ENCODE measurements around the gene BRSK2.

The BRSK2 gene

DNA sequence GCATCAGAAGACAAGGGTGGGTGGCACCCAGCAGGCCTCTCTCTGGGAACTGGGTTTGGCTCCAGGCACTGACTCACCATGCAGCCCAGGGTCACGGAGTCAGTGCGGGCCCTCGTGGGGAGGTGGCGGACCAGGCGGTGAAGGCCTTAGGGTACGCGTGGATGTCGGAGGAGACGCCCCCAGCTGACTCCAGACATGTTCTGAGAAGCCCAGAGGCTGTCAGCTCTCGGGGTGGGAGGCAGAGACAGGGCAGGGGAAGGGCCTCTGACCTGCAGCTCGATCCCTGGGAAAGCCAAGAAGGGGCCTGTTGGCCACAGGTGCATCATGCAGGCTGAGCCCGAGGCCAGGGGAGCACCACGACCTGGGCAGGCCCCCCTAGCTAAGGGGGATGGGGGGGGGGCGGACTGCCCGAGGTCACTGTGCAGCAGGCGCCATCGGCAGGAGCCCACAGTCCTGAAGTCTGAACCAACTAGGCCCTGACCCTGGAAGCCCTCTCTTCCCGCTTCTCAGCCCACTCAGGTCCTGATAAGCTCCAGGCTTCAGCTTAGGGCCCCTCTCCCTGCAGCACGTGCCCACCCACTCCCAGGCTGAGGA lies 78.8 kb downstream of the BRSK2 start:
- DNase-seq (ENCODE audit: low read depth in 2 of 2) = no peak

DNA sequence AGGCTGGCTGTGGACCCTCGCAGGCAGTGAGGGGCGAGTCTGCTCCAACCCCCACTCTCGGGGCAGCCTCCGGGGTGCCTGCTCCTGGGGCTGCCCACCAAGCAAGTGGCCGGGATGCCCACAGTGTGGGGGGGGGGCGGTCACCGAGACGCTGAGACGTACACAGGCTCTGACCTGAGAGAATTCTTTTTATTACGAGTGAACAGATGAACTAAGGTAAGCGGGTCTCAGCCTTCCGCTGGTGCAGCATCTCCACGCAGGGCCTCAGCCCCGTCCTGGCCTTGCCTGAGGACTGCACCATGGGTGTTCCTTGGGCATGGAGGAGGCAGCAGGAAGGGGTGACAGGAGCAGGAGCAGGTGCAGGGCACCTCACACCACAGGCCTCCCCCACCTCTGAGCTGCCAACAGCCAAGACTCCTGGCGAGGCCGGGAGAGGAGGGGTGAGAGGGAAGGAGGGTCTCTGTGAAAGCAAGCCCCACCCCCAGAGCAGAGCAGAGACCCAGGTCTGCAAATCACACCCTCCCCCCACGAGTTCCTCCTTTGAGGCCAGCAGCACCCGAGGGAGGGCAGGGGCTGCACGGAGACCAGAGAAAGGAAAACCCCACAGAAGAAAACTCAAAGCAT lies 79.7 kb downstream of the BRSK2 start:
- DNase-seq (ENCODE audit: low read depth in 2 of 2) = no peak

DNA sequence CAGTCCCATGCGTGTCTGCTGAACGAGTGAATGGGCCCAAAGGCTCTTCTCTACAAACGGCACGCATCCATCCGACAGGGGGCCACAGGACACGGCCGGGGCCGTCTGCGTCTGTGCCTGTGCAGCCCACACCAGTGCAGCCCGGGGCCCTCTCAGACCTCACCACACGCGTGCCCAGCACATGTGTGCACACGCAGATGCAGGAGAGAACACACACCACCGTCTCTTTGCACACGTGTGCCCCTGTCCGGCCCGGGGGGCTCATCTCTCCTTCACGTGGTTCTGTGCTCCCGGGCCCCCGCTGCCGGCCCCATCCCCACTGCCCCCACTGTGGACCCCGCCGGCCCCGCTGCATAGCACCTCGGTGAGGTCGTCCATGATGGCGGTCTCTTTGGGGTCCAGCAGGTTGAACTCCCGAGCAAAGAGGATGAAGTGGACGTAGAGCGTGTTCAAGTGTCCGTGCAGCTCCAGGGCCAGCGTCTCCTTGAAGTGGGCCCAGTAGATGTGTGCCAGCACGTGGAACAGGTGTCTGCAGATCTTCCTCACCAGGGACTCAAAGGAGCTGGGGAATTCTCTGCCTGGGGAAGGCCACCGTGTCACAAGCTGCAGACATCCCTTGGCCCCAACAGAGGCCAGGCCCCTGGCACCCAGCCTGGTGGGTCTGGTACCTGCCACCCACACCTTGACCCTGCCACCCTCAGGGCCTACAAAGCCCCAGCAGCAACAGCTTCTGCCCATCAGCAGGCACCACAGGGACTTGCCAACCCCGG lies 80.4 kb downstream of the BRSK2 start:
- DNase-seq (ENCODE audit: low read depth in 2 of 2) = no peak

DNA sequence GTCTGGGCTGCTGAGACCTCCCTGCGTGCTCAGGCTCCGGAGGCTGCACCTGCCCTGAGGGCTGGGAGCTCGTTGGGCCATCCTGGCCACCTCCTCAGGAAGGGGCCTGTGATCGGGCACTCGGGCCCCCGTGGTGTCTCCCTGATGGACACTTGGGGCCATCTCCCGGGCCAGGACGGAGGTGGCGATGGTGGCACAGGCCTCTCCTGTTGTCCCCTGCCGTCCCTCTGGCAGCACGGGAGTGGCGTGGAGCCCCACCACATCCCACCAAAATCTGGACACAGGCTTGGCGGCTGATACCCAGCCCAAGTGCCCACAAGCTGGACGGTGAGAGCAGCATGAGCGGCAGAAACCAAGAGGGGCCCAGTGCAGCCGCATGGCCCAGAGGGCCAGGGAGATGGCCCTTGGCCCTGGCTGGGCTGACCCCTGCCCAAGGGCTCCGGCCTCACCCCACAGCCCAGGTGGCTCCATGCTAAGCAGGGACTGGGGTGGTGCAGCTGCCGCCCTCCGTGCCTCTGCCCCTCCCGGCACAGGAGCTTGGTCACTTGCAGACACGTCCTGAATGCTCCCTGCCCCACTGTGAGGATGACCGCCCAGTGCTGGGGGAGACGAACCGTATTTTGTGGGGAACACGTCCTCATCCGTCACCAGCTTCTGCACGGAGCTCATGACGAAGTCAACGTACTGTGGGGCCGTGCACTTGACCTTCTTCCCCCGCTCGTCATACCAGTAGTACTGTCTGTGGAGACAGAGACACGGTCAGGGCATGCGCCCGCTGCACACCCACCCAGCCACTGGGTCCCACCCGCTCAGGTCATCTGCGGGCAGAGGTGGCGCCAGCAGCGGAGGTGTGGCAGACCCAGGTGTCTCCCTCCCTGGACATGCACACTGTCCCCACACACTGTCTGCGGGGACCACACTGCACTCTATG lies 81.2 kb downstream of the BRSK2 start:
- DNase-seq (ENCODE audit: low read depth in 2 of 2) = no peak

DNA sequence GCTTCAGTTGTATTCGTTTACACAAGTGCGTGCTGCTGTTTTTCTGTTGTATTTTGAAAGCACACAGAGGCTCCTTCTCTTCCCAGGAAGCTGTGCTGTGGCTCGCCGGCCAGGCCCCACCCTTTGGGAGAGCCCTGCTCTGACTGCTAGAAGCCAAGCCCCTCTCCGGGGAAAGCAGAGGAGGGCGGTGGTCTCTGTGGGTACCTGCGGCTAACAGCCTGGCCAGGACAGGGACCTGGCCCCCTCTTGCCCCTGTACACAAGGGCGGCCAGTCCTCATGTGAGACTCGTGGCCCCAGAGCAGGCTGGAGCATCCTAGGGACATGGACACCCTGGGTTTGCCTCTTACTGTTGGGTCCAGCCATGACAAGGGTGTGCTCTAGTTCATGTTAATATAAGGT lies 82.0 kb downstream of the BRSK2 start:
- DNase-seq (ENCODE audit: low read depth in 2 of 2) = no peak

DNA sequence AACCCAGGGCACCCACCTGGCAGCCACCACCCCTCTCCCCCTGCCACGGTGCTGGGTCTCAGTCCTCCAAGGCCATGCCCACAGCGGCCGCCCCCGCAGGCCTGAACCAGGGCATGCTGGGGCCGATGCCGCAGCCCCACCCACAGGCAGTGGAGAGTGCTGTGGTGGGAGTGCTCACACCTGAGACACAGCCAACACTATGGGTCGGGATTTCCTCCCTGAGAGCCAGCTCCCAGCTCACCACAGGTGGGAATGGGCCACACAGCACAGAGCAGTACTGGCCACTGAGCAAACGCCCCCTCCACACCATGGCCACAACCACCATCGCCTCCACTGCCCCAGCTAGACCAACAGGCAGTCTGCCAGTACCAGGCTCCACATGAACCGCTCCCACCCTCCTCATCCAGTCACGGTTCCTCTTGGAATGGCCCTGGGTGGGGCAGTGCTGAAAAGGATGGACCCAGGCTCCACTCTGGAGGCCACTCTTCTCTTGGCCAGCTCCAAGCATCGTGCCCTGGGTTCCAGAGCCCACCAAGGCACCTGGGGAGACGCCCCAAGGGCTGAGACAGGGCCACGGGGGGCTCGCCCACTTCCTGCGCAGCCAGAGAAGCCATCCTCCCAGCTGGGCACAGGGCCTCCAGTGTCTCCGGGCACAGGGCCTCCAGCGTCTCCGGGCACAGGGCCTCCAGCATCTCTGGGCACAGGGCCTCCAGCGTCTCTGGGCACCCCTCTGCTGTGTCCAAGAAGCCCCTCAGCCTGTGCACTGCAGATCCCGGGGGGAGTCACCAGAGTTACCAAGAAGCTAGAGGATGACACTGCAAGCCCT lies 82.7 kb downstream of the BRSK2 start:
- no peak for DNase-seq (ENCODE audit: low read depth in 2 of 2)

DNA sequence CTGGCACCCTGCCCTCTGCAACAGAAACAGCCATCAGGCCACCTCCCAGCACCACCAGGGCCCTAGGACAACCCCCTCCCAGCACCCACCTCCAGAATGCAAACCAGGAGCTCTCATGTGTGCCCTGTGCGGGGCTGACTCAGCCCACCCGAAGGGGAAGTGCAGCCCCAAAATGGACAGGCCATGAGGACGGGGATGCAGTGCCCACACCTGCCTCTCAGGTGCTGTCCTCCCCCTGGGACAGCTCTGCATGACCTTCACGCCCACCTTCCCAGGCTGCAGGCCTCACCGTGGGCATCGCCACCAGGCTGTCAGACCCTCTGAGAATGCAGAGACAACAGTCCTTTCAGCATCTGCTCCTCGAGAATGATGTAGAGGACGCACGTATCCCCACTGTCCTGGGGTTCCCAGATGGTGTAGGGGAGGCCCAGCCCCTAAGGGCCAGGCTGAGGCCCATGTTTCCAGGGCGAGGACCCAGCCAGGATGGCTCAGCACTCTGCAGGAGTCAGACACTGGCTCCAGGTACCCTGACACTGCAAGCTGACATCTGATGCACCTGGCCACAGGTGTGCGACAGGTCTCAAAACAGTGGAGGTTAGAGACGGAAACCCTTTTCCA lies 83.4 kb downstream of the BRSK2 start:
- DNase-seq (ENCODE audit: low read depth in 2 of 2) = no peak

DNA sequence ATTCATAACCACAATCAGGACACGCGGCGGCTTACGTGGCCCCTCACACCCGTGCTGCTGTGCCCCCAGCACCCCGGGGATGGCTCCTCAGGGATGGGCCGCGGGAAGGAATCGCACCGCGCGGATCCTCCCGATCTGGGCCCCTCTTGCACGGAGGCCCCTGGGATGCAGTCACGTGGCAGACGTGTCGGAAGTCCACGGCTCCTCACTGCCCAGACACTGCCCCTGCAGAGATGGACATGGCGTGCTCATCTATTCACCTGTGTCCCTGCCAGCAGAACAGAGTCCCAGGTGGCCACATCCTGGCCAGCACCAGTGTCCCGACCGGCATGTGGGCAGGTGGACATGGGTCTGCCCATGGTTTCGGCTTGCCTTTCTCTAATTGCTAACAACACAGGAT lies 84.1 kb downstream of the BRSK2 start:
- DNase-seq (ENCODE audit: low read depth in 2 of 2) = no peak

DNA sequence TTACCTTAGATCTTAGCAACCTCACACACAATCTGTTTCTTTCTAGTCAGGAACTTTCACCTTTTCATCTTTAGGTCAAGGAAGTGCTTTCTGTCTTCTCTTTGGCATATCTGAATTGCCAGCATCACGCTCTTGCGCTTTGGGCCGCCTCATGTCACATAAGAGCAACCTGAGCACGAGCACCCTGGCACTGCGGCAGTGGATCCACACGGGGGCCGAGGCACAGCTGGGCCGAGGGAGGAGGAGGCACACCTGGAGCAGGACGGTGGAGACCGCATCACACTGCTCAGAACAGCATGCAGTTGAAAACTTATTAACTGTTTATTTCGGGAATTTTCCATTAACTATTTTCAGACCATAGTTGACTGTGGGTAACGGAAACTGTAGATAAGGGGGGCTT lies 86.1 kb downstream of the BRSK2 start:
- no peak for DNase-seq (ENCODE audit: low read depth in 2 of 2)

DNA sequence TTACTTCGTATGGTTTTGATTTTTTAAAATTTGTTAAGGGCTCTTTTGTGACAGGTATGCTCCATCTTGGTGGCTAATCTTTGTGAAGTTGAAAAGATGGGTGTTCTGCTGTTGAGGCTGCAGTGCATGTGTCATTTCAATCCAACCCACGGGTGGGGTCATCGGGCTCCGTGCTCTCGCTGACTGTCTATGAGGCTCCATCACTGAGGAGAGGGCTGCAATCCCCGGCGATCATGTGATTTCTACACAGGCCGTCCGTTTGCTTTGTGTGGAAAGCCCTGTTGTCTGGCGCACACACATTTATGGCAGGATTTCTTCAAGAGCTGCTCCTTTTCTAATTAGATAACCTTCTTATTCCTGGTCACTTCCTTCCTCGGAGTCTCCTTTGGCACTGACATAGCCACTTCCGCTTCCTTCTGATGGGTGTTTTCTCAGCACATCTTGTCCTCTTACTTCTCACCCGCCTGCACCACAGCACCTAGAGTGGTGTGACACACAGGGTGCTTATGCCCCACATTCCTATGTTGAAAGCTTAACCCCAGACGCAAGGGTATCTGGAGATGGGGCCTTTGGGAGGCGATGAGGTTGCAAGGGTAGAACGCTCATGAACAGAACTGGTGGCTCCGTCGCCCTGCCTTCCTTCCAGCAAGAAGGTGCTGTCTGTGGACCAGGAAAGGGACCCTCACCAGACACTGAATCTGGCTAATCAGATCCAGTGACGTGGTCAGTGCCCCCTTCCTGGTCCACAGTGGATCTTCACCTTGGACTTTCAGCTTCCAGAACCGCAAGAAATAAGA lies 87.4 kb downstream of the BRSK2 start:
- DNase-seq (ENCODE audit: low read depth in 2 of 2) = no peak

DNA sequence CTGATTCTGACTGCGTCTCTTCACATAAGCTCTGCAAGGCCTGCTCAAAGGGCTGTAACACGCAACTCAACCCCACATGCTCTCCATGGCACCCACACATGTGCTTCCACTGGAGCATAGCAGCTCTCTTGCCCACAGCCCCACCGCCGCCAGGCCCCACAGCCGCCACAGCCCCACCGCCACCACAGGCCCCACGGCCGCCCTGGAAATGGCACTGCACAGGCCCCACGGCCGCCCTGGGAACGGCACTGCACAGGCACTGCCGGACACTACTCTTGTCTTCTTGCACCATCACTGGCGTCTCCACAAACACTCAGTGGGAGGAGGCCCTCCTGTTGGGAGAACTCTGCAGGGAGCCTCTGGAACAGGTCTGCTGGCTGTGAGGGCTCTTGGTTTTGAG lies 88.3 kb downstream of the BRSK2 start:
- no peak for DNase-seq (ENCODE audit: low read depth in 2 of 2)

DNA sequence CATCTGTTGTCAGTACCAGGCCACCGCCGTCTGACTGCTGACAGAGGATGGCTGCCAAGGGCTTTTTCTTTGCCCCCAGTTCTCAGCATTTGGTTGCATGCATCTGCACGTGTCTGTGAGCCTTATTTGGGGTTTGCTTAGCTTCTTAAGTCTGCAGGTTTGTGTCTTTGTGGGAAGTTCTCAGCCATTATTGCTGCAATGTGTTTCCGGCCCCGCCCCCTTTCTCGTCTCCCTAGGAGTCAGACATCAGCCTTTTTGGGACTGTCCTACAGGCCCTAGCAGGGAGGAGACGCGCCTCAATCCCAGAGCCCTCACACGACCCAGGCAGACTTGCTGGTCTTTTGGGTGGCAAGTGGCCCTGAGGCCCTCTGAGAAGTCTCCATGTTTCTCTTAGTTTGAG lies 88.8 kb downstream of the BRSK2 start:
- no peak for DNase-seq (ENCODE audit: low read depth in 2 of 2)

DNA sequence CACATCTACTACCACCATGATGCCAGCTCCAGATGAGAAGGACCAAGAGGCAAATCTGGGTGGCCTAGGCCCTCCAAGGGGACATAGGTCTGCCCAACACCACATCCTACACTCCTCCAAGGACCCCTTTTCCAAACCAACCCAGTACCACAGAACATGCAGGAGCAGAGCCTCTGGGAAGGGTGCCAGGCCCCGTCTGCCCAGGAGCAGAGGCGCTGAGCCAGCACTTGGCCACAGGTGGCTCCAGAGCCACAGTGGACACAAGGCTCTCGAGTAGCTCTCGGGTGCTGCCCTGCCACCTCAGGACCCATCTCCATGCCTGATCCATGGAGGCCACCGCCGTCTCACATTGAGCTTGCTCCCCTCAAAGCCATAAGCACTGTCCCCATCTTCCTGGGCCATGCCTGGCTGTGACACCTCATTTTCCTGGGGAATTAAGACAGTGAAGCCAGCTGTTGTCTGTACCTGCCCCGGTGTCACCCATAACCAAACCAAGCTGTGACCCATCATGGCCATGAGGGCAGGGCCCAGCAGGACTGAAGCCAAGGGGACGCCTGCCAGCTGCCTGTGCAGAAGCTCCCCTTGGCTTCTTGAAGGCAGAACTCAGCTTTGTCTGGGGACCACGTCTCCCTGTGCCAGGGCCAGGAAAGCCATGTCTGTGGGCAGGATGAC lies 89.4 kb downstream of the BRSK2 start:
- DNase-seq (ENCODE audit: low read depth in 2 of 2) = no peak

DNA sequence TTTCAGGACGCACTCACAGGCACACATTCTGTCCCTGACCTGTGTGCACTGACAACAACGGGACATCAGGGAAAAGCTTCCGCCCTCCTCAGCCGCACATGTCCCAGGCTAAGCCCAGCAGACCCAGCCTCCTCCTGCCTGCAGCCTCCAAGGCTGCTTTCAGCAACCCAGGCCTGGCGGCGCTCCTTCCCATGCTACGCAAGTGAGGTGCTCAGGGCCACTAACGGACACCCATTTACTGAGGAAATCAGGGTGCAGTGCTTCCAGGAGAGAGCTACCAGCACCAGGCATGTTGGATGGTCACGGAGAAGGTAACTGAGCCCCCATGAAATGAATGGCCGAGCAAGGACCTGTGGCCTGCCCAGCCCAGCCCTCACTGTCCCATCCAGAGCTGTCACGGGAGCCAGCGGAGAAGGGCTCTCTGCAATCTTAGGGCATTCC lies 90.0 kb downstream of the BRSK2 start:
- DNase-seq (ENCODE audit: low read depth in 2 of 2) = no peak

DNA sequence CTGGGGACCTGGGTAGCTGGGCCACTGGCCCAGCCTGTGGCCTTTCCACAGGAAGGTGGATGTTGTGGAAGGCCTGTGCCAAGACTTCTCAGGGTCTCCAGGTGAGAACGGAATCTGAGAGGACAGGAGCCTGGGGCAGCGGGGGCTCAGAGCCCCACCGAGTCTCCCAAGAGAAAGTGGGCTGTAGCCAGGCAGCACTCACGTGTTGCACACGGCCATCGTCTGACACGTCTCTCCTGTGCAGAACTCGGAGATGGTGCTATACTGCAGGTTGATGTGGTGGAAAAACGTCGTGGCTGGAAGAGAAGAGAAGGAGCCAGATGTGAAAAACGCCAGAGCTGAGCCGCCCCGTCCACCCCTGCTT lies 90.4 kb downstream of the BRSK2 start:
- DNase-seq (ENCODE audit: low read depth in 2 of 2) = no peak

DNA sequence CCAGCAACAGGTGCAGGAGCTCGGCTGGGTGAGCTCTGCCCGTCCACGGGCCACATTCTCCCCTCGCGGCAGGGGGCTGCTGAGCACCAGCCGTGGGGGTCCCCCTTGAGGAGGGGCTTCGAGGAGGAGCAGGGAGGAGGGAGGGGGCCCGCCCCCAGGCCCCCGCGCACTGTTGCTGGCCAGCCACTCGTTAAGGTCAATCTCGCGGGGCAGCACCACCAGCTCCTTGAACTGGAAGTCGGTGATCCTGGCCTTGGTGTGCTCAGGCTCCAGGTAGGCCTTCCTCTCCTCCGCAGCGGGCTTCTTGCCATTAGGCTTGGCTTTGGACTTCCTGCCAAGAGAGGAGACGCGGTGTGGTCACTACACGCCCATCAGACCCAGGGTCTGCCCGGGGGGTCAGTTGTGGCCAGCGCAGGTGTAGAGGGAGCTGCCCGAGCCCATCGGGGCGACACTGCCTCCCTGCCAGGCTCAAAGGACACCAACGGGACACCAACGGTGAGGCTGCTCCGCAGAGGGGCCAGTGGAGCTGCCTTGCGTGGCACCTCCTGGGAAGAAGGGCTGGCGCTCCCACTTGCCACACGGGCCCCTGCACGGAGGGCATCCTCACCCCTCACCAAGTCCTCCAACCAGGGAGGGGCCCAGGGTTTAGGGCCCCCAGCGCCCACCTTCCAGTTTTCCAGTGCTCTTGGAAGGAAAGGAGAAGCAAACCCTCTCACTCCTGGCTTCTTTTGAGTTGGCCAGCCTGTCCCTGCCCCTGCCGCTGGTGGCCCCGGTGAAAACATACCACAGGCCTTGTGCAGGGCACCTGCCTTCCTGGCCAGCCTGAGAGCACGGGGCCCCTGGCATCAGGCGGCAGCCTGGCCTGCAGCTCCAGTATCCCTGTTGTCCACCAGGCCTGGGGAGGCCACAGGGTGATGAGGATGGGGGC lies 91.1 kb downstream of the BRSK2 start:
- no peak for DNase-seq (ENCODE audit: low read depth in 2 of 2)

DNA sequence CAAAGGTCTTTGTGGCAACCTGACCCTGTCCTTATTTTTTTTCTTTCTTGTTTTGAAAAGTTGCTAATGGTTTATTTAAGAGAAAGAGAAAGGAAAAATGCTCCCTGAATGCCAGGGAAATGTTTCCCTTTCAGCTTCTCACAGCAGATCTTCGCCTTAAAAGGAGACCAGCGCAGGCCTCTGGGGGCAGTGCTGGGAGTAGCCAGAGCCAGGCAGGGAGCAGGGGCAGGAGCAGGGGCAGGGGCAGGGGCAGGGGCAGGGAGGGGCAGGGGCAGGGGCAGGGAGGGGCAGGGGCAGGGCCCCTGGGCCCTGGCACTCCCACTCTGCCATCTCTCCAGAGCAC lies 91.7 kb downstream of the BRSK2 start:
- DNase-seq (ENCODE audit: low read depth in 2 of 2) = no peak

DNA sequence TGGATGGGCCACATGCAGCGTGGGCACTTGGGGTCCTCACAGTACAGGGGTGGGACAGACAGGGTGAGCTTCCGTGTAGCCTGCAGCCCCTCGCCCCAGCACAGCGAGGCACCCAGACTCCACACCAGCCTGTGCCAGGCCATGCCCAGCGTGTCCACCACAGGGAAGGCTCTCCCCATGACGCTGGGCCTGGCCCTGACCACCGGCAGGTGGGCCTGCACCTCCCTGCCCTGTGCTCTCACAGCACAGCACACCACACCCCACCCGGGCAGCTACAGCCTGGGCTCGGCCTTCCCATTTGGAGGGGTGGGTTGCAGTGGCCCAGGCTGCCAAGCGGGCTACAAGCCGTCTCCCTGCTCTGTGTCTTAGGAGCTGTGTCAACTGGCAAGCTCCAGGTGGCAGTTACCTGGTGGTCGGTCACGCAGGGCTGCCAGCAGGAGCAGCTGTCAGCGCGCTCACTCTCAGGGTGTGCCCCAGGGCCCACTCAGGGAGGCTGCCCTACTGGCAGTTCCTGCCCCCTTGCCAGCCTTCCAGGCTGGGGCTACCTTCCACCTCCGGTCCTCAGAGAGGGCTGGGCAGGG lies 92.2 kb downstream of the BRSK2 start:
- DNase-seq (ENCODE audit: low read depth in 2 of 2) = no peak

Data from activated CD4-positive, alpha-beta T cell treated with anti-CD3 and anti-CD28 coated beads for 24 hours (primary cell).